ENCODE results near the gene TRPV3. TPM values are rescaled to one million over a fixed set of nuclear protein-coding genes. Genes with fewer than 3 reads are reported as not detected.
"Not testable (repeated sequence)": the region's sequence is repeated elsewhere in the genome, so short reads cannot be mapped to it uniquely, and the experiment has no call there.

The TRPV3 gene
- total and polyA plus RNA-seq, 2 of the 13 experiments (the other 11 are each of a cell fraction or from before 2014, with no cell fraction given): 0.90 to 1.0 TPM

GRCh38 chr17:3469529-3469928, 88.1 kb downstream of the TRPV3 start (continued):
- TF ChIP-seq, protein P1, sequence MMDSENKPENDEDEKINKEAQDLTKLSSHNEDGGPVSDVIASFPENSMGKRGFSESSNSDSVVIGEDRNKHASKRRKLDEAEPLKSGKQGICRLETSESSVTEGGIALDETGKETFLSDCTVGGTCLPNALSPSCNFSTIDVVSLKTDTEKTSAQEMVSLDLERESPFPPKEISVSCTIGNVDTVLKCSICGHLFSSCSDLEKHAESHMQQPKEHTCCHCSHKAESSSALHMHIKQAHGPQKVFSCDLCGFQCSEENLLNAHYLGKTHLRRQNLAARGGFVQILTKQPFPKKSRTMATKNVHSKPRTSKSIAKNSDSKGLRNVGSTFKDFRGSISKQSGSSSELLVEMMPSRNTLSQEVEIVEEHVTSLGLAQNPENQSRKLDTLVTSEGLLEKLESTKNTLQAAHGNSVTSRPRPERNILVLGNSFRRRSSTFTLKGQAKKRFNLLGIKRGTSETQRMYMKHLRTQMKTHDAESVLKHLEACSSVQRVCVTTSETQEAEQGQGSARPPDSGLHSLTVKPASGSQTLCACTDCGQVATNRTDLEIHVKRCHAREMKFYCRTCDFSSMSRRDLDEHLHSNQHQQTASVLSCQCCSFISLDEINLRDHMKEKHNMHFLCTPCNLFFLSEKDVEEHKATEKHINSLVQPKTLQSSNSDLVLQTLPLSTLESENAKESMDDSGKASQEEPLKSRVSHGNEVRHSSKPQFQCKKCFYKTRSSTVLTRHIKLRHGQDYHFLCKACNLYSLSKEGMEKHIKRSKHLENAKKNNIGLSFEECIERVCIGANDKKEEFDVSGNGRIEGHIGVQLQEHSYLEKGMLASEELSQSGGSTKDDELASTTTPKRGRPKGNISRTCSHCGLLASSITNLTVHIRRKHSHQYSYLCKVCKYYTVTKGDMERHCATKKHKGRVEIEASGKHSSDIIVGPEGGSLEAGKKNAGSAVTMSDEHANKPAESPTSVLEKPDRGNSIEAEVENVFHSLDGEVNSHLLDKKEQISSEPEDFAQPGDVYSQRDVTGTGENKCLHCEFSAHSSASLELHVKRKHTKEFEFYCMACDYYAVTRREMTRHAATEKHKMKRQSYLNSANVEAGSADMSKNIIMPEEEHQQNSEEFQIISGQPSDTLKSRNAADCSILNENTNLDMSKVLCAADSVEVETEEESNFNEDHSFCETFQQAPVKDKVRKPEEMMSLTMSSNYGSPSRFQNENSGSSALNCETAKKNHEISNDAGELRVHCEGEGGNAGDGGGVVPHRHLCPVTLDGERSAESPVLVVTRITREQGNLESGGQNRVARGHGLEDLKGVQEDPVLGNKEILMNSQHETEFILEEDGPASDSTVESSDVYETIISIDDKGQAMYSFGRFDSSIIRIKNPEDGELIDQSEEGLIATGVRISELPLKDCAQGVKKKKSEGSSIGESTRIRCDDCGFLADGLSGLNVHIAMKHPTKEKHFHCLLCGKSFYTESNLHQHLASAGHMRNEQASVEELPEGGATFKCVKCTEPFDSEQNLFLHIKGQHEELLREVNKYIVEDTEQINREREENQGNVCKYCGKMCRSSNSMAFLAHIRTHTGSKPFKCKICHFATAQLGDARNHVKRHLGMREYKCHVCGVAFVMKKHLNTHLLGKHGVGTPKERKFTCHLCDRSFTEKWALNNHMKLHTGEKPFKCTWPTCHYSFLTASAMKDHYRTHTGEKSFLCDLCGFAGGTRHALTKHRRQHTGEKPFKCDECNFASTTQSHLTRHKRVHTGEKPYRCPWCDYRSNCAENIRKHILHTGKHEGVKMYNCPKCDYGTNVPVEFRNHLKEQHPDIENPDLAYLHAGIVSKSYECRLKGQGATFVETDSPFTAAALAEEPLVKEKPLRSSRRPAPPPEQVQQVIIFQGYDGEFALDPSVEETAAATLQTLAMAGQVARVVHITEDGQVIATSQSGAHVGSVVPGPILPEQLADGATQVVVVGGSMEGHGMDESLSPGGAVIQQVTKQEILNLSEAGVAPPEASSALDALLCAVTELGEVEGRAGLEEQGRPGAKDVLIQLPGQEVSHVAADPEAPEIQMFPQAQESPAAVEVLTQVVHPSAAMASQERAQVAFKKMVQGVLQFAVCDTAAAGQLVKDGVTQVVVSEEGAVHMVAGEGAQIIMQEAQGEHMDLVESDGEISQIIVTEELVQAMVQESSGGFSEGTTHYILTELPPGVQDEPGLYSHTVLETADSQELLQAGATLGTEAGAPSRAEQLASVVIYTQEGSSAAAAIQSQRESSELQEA (CRISPR knock-in tag; IDR thresholded peaks at IDR 0.05; ENCODE audit: not compliant biosample characterization): no peak
- TF ChIP-seq IKZF4 (CRISPR knock-in tag; IDR thresholded peaks at IDR 0.05; ENCODE audit: borderline replicate concordance, low read depth, not compliant biosample characterization) (no peak), ZKSCAN5 (CRISPR knock-in tag; IDR thresholded peaks at IDR 0.05) (no peak), TBL1XR1 (IDR thresholded peaks at IDR 0.05; ENCODE audit: borderline replicate concordance, low read length, partially characterized antibody) (no peak), CENPX (CRISPR knock-in tag; IDR thresholded peaks at IDR 0.05) (no peak), LCORL (IDR thresholded peaks at IDR 0.05) (no peak), LCORL (CRISPR knock-in tag; IDR thresholded peaks at IDR 0.05) (no peak), NFIB (CRISPR knock-in tag; IDR thresholded peaks at IDR 0.05; ENCODE audit: borderline replicate concordance) (no peak), RARG (CRISPR knock-in tag; IDR thresholded peaks at IDR 0.05; ENCODE audit: low read depth) (no peak), ZNF775 (CRISPR knock-in tag; IDR thresholded peaks at IDR 0.05; ENCODE audit: borderline replicate concordance) (no peak)

DNA sequence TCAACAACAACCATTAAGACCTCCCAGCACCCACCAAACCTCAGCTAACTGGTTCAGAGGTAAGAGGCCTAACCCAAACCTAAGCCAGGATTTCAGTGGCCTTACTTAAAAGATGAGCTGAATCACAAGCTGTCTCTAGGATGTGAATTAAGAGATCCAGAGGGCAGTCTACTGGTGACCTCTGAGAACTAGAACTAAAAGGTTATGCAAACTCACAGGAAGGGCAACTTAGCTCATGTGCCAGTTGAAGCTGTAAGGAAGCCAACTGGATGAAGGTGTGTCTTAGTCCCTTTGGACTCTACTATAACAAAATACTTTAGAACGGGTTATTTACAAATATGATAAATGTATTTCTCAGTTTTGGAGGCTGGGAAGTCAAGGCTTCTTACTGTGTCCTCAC, 91.3 kb downstream of the TRPV3 start:
- H3K36me3 ChIP-seq (replicated peaks in 1 of 2; ENCODE audit: control insufficient read depth in 1 of 2, insufficient read depth in 2 of 2, low read length in 2 of 2); H3K4me2 ChIP-seq (ENCODE audit: low read depth, low read length); in situ Hi-C loops (cut with HindIII; ENCODE audit: extremely low pct_ligation_motif_present, low pct_unique_long_range_greater_than_20kb); H3K4me1 ChIP-seq (ENCODE audit: insufficient read depth, low read length); DNase-seq (ENCODE audit: low spot score); H4K20me1 ChIP-seq (ENCODE audit: insufficient read depth, low read length); intact Hi-C loops (cut with micrococcal nuclease; ENCODE audit: unreplicated experiment); BruUV-seq (replicated peaks); H3K9ac ChIP-seq (ENCODE audit: insufficient read depth, low read depth, low read length); CTCF ChIA-PET (ENCODE audit: low intra/inter-chr PET ratio, low total read pairs); H3K9me3 ChIP-seq (ENCODE audit: low read length); H3K79me2 ChIP-seq (ENCODE audit: insufficient read depth, low read length); H3K27me3 ChIP-seq (ENCODE audit: control insufficient read depth in 1 of 2, insufficient read depth in 2 of 2, low read length in 2 of 2); POLR2A ChIA-PET; H3K27ac ChIP-seq (ENCODE audit: extremely low read length, insufficient read depth, low read length); FAIRE-seq; H3K4me3 ChIP-seq (replicated peaks in 1 of 3; ENCODE audit: insufficient read depth in 1 of 3, low read depth in 2 of 3, low read length in 3 of 3); ATAC-seq; H2AFZ ChIP-seq (ENCODE audit: low read length): not testable (repeated sequence)
- WGBS (ENCODE audit: low lambda C conversion rate): 0% methylated on average over 1 of the region's 1 CpG
